ENCODE measurements around the gene EYS.
"Not testable (repeated sequence)": the region's sequence is repeated elsewhere in the genome, so short reads cannot be mapped to it uniquely, and the experiment has no call there.

The EYS gene

DNA sequence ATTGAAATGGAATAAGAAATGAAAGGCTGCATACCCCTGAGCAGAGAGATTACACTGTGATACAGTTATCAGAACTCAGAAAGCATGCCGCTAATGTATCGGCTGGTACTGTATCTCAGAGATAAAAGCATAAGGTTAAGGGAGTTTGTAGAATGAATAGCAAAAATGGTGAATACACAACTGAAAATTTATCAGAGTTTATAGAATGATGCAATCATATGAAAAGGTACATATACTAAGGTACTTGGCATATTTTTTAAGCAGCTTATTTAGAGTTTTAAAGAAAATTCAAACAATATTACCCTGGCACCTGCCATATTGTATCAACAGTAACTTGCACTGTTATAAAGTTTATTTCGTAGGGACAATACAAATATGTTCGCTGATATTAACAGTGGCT is 1707.4 kb downstream of the EYS start:
- Histone ChIP-seq H3K27me3 (ENCODE audit: control insufficient read depth, insufficient read depth, low read length) (no peaks in the 10 kb centered on the region), H3K4me1 (ENCODE audit: control insufficient read depth, insufficient read depth, low read length) (no peaks in the 10 kb centered on the region), H3K9ac (ENCODE audit: low read depth, low read length) (no peak overlapping the region), H3K9me3 (replicated peaks; ENCODE audit: low read length) (no peaks in the 10 kb centered on the region), H3K36me3 (ENCODE audit: insufficient read depth, low read length) (no peaks in the 10 kb centered on the region), H3K4me2 (ENCODE audit: low read length) (no peak overlapping the region), H3K4me3 (ENCODE audit: low read length) (no peak overlapping the region)

GRCh38 chr6:63998991-63999390 is 1708.0 kb downstream of the EYS start:
- Histone ChIP-seq H3K36me3 (ENCODE audit: insufficient read depth, low read length) (no peaks in the 10 kb centered on the region), H3K27me3 (ENCODE audit: control insufficient read depth, insufficient read depth, low read length) (no peaks in the 10 kb centered on the region), H3K9me3 (replicated peaks; ENCODE audit: low read length) (no peaks in the 10 kb centered on the region), H3K4me1 (ENCODE audit: control insufficient read depth, insufficient read depth, low read length) (no peaks in the 10 kb centered on the region), H3K4me2 (ENCODE audit: low read length) (no peak overlapping the region), H3K9ac (ENCODE audit: low read depth, low read length) (no peak overlapping the region), H3K4me3 (ENCODE audit: low read length) (no peak overlapping the region)

GRCh38 chr6:63997734-63998133 is 1709.3 kb downstream of the EYS start:
- Histone ChIP-seq H3K9me3 (replicated peaks; ENCODE audit: low read length) (no peaks in the 10 kb centered on the region), H3K4me2 (ENCODE audit: low read length) (no peak overlapping the region), H3K36me3 (ENCODE audit: insufficient read depth, low read length) (no peaks in the 10 kb centered on the region), H3K27me3 (ENCODE audit: control insufficient read depth, insufficient read depth, low read length) (no peaks in the 10 kb centered on the region), H3K9ac (ENCODE audit: low read depth, low read length) (no peak overlapping the region), H3K4me1 (ENCODE audit: control insufficient read depth, insufficient read depth, low read length) (no peaks in the 10 kb centered on the region), H3K4me3 (ENCODE audit: low read length) (no peak overlapping the region)

DNA sequence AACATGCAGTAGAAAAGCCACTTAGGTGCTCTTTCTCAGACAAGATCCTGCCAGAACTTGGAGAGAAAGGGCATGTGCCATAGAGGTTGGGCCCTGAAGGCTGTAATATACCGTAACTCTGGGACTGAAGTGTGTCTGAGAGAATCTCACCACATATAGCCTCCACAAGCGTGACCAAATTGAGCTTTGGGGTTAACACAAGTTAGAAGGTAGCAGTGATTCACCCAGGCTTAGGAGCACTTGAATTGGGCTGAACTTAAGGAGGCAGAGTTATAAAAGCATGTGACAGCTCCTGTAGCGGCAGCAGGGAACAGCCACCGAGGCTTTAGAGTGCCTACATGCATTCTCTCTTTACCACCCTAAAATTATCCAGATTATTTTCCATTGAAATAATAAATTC is 1709.8 kb downstream of the EYS start:
- Histone ChIP-seq H3K36me3 (ENCODE audit: insufficient read depth, low read length) (no peaks in the 10 kb centered on the region), H3K9ac (ENCODE audit: low read depth, low read length) (no peak overlapping the region), H3K4me2 (ENCODE audit: low read length) (no peak overlapping the region), H3K27me3 (ENCODE audit: control insufficient read depth, insufficient read depth, low read length) (no peaks in the 10 kb centered on the region), H3K4me1 (ENCODE audit: control insufficient read depth, insufficient read depth, low read length) (no peaks in the 10 kb centered on the region), H3K4me3 (ENCODE audit: low read length) (no peak overlapping the region), H3K9me3 (replicated peaks; ENCODE audit: low read length) (no peaks in the 10 kb centered on the region)

GRCh38 chr6:63985223-63985622 is 1721.8 kb downstream of the EYS start:
- Histone ChIP-seq H3K27me3 (ENCODE audit: control insufficient read depth, insufficient read depth, low read length) (no peaks in the 10 kb centered on the region), H3K36me3 (ENCODE audit: insufficient read depth, low read length) (no peaks in the 10 kb centered on the region), H3K9ac (ENCODE audit: low read depth, low read length) (no peak overlapping the region), H3K4me1 (ENCODE audit: control insufficient read depth, insufficient read depth, low read length) (no peaks in the 10 kb centered on the region), H3K9me3 (replicated peaks; ENCODE audit: low read length) (no peaks in the 10 kb centered on the region), H3K4me3 (ENCODE audit: low read length) (no peak overlapping the region), H3K4me2 (ENCODE audit: low read length) (no peak overlapping the region)

- H3K4me1 ChIP-seq (ENCODE audit: control insufficient read depth, insufficient read depth, low read length), result no peaks in the 10 kb centered on the region
- no peaks in the 10 kb centered on the region for H3K9me3 ChIP-seq (replicated peaks; ENCODE audit: low read length)
- H3K4me2 ChIP-seq (ENCODE audit: low read length), result no peak overlapping the region
- H3K9ac ChIP-seq (ENCODE audit: low read depth, low read length), result no peak overlapping the region
- H3K27me3 ChIP-seq (ENCODE audit: control insufficient read depth, insufficient read depth, low read length), result no peaks in the 10 kb centered on the region
- no peaks in the 10 kb centered on the region for H3K36me3 ChIP-seq (ENCODE audit: insufficient read depth, low read length)
- no peak overlapping the region for H3K4me3 ChIP-seq (ENCODE audit: low read length)
Measured at GRCh38 chr6:63975699-63976098, 1731.3 kb downstream of the EYS start.

- Histone ChIP-seq H3K4me2 (ENCODE audit: low read length) (no peak overlapping the region), H3K27me3 (ENCODE audit: control insufficient read depth, insufficient read depth, low read length) (no peaks in the 10 kb centered on the region), H3K9ac (ENCODE audit: low read depth, low read length) (no peak overlapping the region), H3K9me3 (replicated peaks; ENCODE audit: low read length) (no peaks in the 10 kb centered on the region), H3K4me3 (ENCODE audit: low read length) (no peak overlapping the region), H3K36me3 (ENCODE audit: insufficient read depth, low read length) (no peaks in the 10 kb centered on the region), H3K4me1 (ENCODE audit: control insufficient read depth, insufficient read depth, low read length) (no peaks in the 10 kb centered on the region)
Measured at GRCh38 chr6:63968650-63969049, 1738.4 kb downstream of the EYS start.

- H3K36me3 ChIP-seq (ENCODE audit: insufficient read depth, low read length), result no peaks in the 10 kb centered on the region
- H3K9me3 ChIP-seq (replicated peaks; ENCODE audit: low read length), result no peaks in the 10 kb centered on the region
- no peaks in the 10 kb centered on the region for H3K4me1 ChIP-seq (ENCODE audit: control insufficient read depth, insufficient read depth, low read length)
- H3K4me3 ChIP-seq (ENCODE audit: low read length), result no peak overlapping the region
- no peaks in the 10 kb centered on the region for H3K27me3 ChIP-seq (ENCODE audit: control insufficient read depth, insufficient read depth, low read length)
- no peak overlapping the region for H3K9ac ChIP-seq (ENCODE audit: low read depth, low read length)
- no peak overlapping the region for H3K4me2 ChIP-seq (ENCODE audit: low read length)
Measured at GRCh38 chr6:63964366-63964765, 1742.7 kb downstream of the EYS start.

DNA sequence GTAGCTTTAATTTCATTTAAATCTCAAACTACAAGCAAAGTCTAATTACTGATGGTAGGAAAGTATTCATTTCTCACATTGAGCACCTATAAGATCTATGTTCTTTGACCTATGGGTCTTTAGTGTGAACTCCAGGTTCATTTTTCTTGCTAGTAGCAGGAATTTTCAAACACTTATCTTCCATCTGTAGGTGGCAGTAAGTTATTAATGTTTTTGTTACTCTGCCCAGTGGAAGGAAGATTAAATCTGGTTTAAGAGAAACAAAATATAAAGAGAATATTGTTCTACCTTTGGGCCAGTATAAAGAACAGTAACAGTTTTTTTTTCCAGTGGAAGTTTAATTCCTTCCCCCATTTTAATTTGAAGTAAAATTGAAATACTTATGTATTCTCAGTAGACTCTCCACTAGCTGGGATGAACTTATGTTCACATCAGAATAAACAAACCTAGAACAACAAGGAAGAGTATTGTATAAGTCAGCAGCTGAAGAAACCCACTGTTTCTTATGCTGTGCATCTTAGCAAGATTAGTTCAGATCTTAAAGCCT is 1743.2 kb downstream of the EYS start:
- Histone ChIP-seq H3K27me3 (ENCODE audit: control insufficient read depth, insufficient read depth, low read length) (no peaks in the 10 kb centered on the region), H3K9me3 (replicated peaks; ENCODE audit: low read length) (no peaks in the 10 kb centered on the region), H3K4me2 (ENCODE audit: low read length) (no peak overlapping the region), H3K4me1 (ENCODE audit: control insufficient read depth, insufficient read depth, low read length) (no peaks in the 10 kb centered on the region), H3K36me3 (ENCODE audit: insufficient read depth, low read length) (no peaks in the 10 kb centered on the region), H3K4me3 (ENCODE audit: low read length) (no peak overlapping the region), H3K9ac (ENCODE audit: low read depth, low read length) (no peak overlapping the region)

- not testable (repeated sequence) for H3K9ac ChIP-seq (ENCODE audit: low read depth, low read length); H3K36me3 ChIP-seq (ENCODE audit: insufficient read depth, low read length); H3K4me1 ChIP-seq (ENCODE audit: control insufficient read depth, insufficient read depth, low read length); H3K4me2 ChIP-seq (ENCODE audit: low read length); H3K9me3 ChIP-seq (replicated peaks; ENCODE audit: low read length); H3K4me3 ChIP-seq (ENCODE audit: low read length); H3K27me3 ChIP-seq (ENCODE audit: control insufficient read depth, insufficient read depth, low read length)
Measured at GRCh38 chr6:63953336-63954021, 1753.5 kb downstream of the EYS start.

DNA sequence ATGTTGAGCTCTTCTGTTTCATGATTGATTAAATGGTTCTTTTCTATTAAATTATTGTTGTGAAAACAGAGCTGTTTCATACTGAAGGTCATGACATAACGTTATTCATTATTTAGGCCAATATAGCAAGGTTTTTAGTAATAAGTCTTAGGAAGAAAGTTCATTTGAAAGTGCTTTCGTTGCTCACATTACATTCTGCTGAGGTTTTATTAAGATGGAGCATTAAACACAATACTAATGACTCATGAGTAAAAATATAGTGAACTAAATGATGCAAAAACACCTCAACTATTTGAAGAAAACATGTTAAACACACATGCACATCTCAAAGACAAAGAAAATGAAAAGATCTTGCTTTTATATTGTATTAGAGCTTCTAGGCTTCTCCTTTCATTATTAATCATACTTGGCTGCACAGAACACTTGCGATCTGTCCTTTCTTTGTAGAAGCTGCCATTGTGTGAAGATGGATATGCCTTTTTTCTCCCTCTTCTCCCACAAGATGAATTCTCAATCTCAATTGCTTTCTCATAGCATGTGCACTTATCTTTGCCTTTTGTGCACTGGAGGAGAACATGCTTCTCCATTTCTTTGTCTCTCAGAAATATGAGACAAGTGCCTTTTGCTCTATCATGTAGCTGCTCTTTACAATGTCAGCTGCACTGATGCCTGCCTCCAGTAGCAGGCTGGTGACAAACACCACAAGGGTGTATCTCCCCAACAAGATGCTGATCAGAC is 1759.1 kb downstream of the EYS start:
- Histone ChIP-seq H3K4me1 (ENCODE audit: control insufficient read depth, insufficient read depth, low read length) (no peaks in the 10 kb centered on the region), H3K36me3 (ENCODE audit: insufficient read depth, low read length) (no peaks in the 10 kb centered on the region), H3K4me2 (ENCODE audit: low read length) (no peak overlapping the region), H3K4me3 (ENCODE audit: low read length) (no peak overlapping the region), H3K9ac (ENCODE audit: low read depth, low read length) (no peak overlapping the region), H3K27me3 (ENCODE audit: control insufficient read depth, insufficient read depth, low read length) (no peaks in the 10 kb centered on the region), H3K9me3 (replicated peaks; ENCODE audit: low read length) (no peaks in the 10 kb centered on the region)

- no peak overlapping the region for H3K4me3 ChIP-seq (ENCODE audit: low read length)
- no peaks in the 10 kb centered on the region for H3K4me1 ChIP-seq (ENCODE audit: control insufficient read depth, insufficient read depth, low read length)
- no peaks in the 10 kb centered on the region for H3K9me3 ChIP-seq (replicated peaks; ENCODE audit: low read length)
- H3K36me3 ChIP-seq (ENCODE audit: insufficient read depth, low read length), result no peaks in the 10 kb centered on the region
- H3K9ac ChIP-seq (ENCODE audit: low read depth, low read length), result no peak overlapping the region
- no peaks in the 10 kb centered on the region for H3K27me3 ChIP-seq (ENCODE audit: control insufficient read depth, insufficient read depth, low read length)
- no peak overlapping the region for H3K4me2 ChIP-seq (ENCODE audit: low read length)
Measured at GRCh38 chr6:63945987-63946386, 1761.0 kb downstream of the EYS start.

Data from skeletal muscle satellite cell (primary cell).